ENCODE measurements around the gene GET3. TPM values are rescaled to one million over a fixed set of nuclear protein-coding genes. Genes with fewer than 3 reads are reported as not detected.

GET3 gene
- total and polyA plus RNA-seq, 2 of the 13 experiments (the other 11 are each of a cell fraction or from before 2014, with no cell fraction given) = 57.7 to 59.4 TPM

GRCh38 chr19:12696366-12697335 is 40.6 kb upstream of the GET3 start, which contains the start of gene FBXW9 (continued):
- TF ChIP-seq NFE2L2 (IDR thresholded peaks at IDR 0.05; ENCODE audit: low read length) (no peak), ZNF331 (CRISPR knock-in tag; IDR thresholded peaks at IDR 0.05) (peak; percentile 80), ZNF333 (CRISPR knock-in tag; IDR thresholded peaks at IDR 0.05; ENCODE audit: borderline replicate concordance) (no peak), ETV5 (CRISPR knock-in tag; IDR thresholded peaks at IDR 0.05; ENCODE audit: borderline replicate concordance) (peak; percentile 79), TCF7L2 (IDR thresholded peaks at IDR 0.05; ENCODE audit: low read depth, low read length) (no peak), FOXO4 (CRISPR knock-in tag; conservative IDR thresholded peaks at IDR 0.05) (no peak), ISL2 (CRISPR knock-in tag; IDR thresholded peaks at IDR 0.05) (peak; percentile 68), SMAD9 (CRISPR knock-in tag; IDR thresholded peaks at IDR 0.05) (0 out of 2 replicates have a peak, but pooled peaks have one; percentile 25), CSRNP2 (CRISPR knock-in tag; conservative IDR thresholded peaks at IDR 0.05; ENCODE audit: low read depth) (no peak), USF2 (IDR thresholded peaks at IDR 0.05; ENCODE audit: low read depth, low read length) (no peak), USF2 (CRISPR knock-in tag; IDR thresholded peaks at IDR 0.05; ENCODE audit: borderline replicate concordance) (no peak), ATM (IDR thresholded peaks at IDR 0.05; ENCODE audit: borderline replicate concordance) (no peak), TEAD3 (CRISPR knock-in tag; optimal IDR thresholded peaks at IDR 0.05; ENCODE audit: borderline replicate concordance) (peak; percentile 10), PRDM15 (CRISPR knock-in tag; IDR thresholded peaks at IDR 0.05) (no peak), JUN (CRISPR knock-in tag; IDR thresholded peaks at IDR 0.05) (no peak), ZNF879 (CRISPR knock-in tag; IDR thresholded peaks at IDR 0.05) (no peak), JUND (CRISPR knock-in tag; IDR thresholded peaks at IDR 0.05) (no peak), POLR2A (IDR thresholded peaks at IDR 0.05; ENCODE audit: insufficient read depth in 1 of 2, low read depth in 2 of 2, low read length in 2 of 2) (peak; percentile 65 to 85), ZNF547 (CRISPR knock-in tag; IDR thresholded peaks at IDR 0.05) (peak; percentile 65; the same call in 1 of the 2 replicates), ZFP36L2 (CRISPR knock-in tag; IDR thresholded peaks at IDR 0.05) (0 out of 2 replicates have a peak, but pooled peaks have one; percentile 79), IKZF4 (CRISPR knock-in tag; IDR thresholded peaks at IDR 0.05; ENCODE audit: borderline replicate concordance, low read depth, not compliant biosample characterization) (peak; percentile 76)

All from HepG2 (cell line).